Ovary (tissue), 9 donors: ENCODE results near the gene DPP3. TPM values are rescaled to one million over a fixed set of nuclear protein-coding genes. Genes with fewer than 3 reads are reported as not detected.
"Not testable (repeated sequence)": the region's sequence is repeated elsewhere in the genome, so short reads cannot be mapped to it uniquely, and the experiment has no call there.

ENCODE experiments used
- DNase-seq, 5 donors: peaks; one replicate each; pipeline ENCODE4 v3.0.0-alpha.2; 2019 to 2020
- H3K27ac ChIP-seq, 2 donors: fragments of 200-600 bp; one replicate each; pipeline versions ENCODE4 v1.5.1 to v1.8.0; 2019 to 2022
- H3K27me3 ChIP-seq: fragments of 200-600 bp; one replicate; pipeline ENCODE4 v1.8.0; 2022
- H3K36me3 ChIP-seq: fragments of 200-600 bp; sonication (generic); one replicate; pipeline ENCODE4 v1.5.1; 2019
- H3K4me1 ChIP-seq: one replicate; pipeline ENCODE4 v1.8.1; 2013; ENCODE audit warnings: mild to moderate bottlenecking, moderate library complexity; ENCODE audit not compliant: insufficient read depth
- H3K4me3 ChIP-seq: fragments of 200-600 bp; sonication (generic); one replicate; pipeline ENCODE4 v1.5.1; 2017
- H3K9me3 ChIP-seq, 2 donors: fragments of 200-600 bp in 1 of 2; sonication (generic) in 1 of 2; one replicate each; pipeline versions ENCODE4 v1.5.1 to v1.8.1; 2013 to 2019; ENCODE audit warnings: mild to moderate bottlenecking in 1 of 2, moderate library complexity in 1 of 2
- EP300 ChIP-seq: sonication (generic); formaldehyde crosslinking; IDR thresholded peaks from one replicate; pipeline ENCODE4 v1.6.1; 2017; ENCODE audit warnings: antibody characterized with exemption
- POLR2A ChIP-seq: fragments of 450-650 bp; IDR thresholded peaks from one replicate; pipeline ENCODE4 v1.6.1; 2017; ENCODE audit warnings: antibody characterized with exemption, mild to moderate bottlenecking, moderate library complexity
- WGBS, 3 donors: extraction: QIAGEN DNeasy Blood & Tissue Kit in 1 of 3; methylation state at CpG; one replicate each; pipeline versions ENCODE4 v1.1.5 to v1.1.7; 2013 to 2017; 5-methylcytosine and 5-hydroxymethylcytosine counted together
- intact Hi-C, 4 donors: fragments of 100-400 bp; cut with DNase I; formaldehyde crosslinking; loops; one replicate each; pipeline versions ENCODE4 v1.11.0 to v1.15.1; 2022 to 2023
- polyA plus RNA-seq, 2 donors: library from polyadenylated mRNA; stranded (reverse); fragments of 200-250 nt in 1 of 2; fragments of 350-450 nt in 1 of 2; fragmentation: Illumina TruSeq in 1 of 2; extraction: RNeasy Lipid Tissue Mini Kit (QIAGEN cat#74804) in 1 of 2; gene quantifications; one replicate each; pipeline ENCODE4 v1.2.3, GENCODE V29; 2013 to 2014
- total RNA-seq, 7 donors: library from RNA; depleted of rRNA in 2 of 7; stranded (reverse); fragments of >200 nt in 2 of 7; fragmentation: NEBNext Ultra II Directional in 3 of 7; extraction: Animal tissue kit (Norgen Biotek cat#: 25700) in 3 of 7; gene quantifications; one replicate each; pipeline versions ENCODE4 v1.1.0 to v1.2.4, GENCODE V29; 2016 to 2023
- TF ChIP-seq, protein P1 (sequence below), 3 donors: fragments of 450-650 bp in 2 of 3; fragments of 200-600 bp in 1 of 3; IDR thresholded peaks; one replicate each; pipeline versions ENCODE4 v1.5.1 to v1.8.0; 2016 to 2022; ENCODE audit warnings: antibody characterized with exemption in 3 of 3, mild to moderate bottlenecking in 1 of 3
- donor health status: DM: no; HTN: no; CAD: no; lungs with moderate emphysema.
- donor health status: DM: no; HTN: no; CAD: no.
- donor health status: Bipolar disorder and iron deficiency.
- donor health status: DM: yes; HTN: yes; CAD: no.
- donor health status: DM: no; HTN: no; CAD: no.
- donor health status: DM: yes; HTN: yes; CAD: no.

Gene DPP3
- total and polyA plus RNA-seq, 9 donors: 6.5 to 19.3 (median 11.5) TPM

DNA sequence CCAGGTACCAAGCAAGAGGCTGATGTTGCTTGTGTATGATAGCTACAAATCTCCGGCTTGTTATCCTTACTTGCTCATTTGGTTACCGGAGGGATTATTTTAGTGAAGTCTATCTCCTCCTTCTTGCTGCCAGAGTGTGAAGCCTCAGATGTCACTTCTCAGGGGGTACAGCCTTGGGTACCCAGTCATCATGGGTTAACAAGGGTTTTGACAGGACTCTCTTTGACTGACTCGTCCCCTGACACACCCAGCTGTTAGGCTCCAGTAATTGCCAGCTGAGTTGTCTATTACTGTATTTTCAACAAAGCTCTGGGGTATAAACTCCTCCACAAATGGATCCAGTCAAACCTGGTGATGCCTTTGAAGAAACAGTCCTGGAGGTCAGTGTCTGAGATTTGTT lies 25.4 kb upstream of the DPP3 start:
- H3K36me3 ChIP-seq: no peaks in the 10 kb centered on the region
- H3K4me3 ChIP-seq: no peak overlapping the region
- DNase-seq: no peak
- H3K4me1 ChIP-seq: no peaks in the 10 kb centered on the region
- TF ChIP-seq, protein P1, sequence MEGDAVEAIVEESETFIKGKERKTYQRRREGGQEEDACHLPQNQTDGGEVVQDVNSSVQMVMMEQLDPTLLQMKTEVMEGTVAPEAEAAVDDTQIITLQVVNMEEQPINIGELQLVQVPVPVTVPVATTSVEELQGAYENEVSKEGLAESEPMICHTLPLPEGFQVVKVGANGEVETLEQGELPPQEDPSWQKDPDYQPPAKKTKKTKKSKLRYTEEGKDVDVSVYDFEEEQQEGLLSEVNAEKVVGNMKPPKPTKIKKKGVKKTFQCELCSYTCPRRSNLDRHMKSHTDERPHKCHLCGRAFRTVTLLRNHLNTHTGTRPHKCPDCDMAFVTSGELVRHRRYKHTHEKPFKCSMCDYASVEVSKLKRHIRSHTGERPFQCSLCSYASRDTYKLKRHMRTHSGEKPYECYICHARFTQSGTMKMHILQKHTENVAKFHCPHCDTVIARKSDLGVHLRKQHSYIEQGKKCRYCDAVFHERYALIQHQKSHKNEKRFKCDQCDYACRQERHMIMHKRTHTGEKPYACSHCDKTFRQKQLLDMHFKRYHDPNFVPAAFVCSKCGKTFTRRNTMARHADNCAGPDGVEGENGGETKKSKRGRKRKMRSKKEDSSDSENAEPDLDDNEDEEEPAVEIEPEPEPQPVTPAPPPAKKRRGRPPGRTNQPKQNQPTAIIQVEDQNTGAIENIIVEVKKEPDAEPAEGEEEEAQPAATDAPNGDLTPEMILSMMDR (IDR thresholded peaks at IDR 0.05): no peak
- no peak for TF ChIP-seq EP300
- no peak for TF ChIP-seq POLR2A
- intact Hi-C loops: no loop called here
- H3K9me3 ChIP-seq: no peaks in the 10 kb centered on the region
- no peak overlapping the region for H3K27ac ChIP-seq
- WGBS, 3 donors: 16 to 38% (median 29%) methylated on average over 3 of the region's 3 CpGs
- H3K27me3 ChIP-seq: no peaks in the 10 kb centered on the region

DNA sequence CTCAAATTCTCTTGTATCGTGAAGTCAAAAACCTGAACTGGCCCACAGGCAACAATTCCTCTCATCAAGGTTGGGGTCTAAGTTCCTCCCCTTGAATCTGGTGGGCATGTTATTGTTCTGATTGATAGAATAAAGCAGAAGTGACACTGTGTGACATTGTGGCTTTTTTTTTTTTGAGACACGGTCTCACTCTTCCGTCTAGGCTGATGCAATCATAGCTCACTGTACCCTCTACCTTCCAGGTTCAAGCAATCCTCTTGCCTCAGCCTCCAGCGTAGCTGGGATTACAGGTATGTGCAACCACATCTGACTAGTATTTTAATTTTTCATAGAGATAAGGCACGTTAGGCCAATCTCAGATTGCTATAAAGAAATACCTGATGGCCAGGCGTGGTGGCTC lies 22.4 kb upstream of the DPP3 start:
- no peak for DNase-seq
- no peaks in the 10 kb centered on the region for H3K4me1 ChIP-seq
- H3K36me3 ChIP-seq: no peaks in the 10 kb centered on the region
- 85 to 92% (median 87%) methylated on average over 6 of the region's 6 CpGs for WGBS, 3 donors
- no peak overlapping the region for H3K27ac ChIP-seq
- no peak for TF ChIP-seq EP300
- TF ChIP-seq, protein P1 (IDR thresholded peaks at IDR 0.05): no peak
- TF ChIP-seq POLR2A: no peak
- no peak overlapping the region for H3K4me3 ChIP-seq
- H3K9me3 ChIP-seq: no peaks in the 10 kb centered on the region
- intact Hi-C loops: no loop called here
- no peaks in the 10 kb centered on the region for H3K27me3 ChIP-seq

GRCh38 chr11:66459138-66459778 lies 21.0 kb upstream of the DPP3 start:
- H3K27ac ChIP-seq: no peak overlapping the region
- WGBS, 3 donors: 54 to 69% (median 67%) methylated on average over 5 of the region's 5 CpGs
- DNase-seq: no peak

GRCh38 chr11:66462010-66462409 lies 18.2 kb upstream of the DPP3 start:
- intact Hi-C loops: no loop called here
- no peaks in the 10 kb centered on the region for H3K4me1 ChIP-seq
- DNase-seq: no peak

More at GRCh38 chr11:66459138-66459778, 21.0 kb upstream of the DPP3 start:
- TF ChIP-seq POLR2A: no peak
- Histone ChIP-seq H3K4me3 (no peak overlapping the region), H3K27me3 (no peaks in the 10 kb centered on the region), H3K4me1 (no peaks in the 10 kb centered on the region), H3K36me3 (no peaks in the 10 kb centered on the region), H3K9me3 (no peaks in the 10 kb centered on the region)
- intact Hi-C loops: no loop called here

GRCh38 chr11:66462911-66463310 lies 17.3 kb upstream of the DPP3 start:
- H3K4me1 ChIP-seq: no peaks in the 10 kb centered on the region
- H3K36me3 ChIP-seq: no peaks in the 10 kb centered on the region
- intact Hi-C loops: no loop called here
- H3K9me3 ChIP-seq: no peaks in the 10 kb centered on the region
- WGBS, 3 donors: 93 to 95% (median 93%) methylated on average over 3 of the region's 3 CpGs
- no peak overlapping the region for H3K4me3 ChIP-seq
- H3K27ac ChIP-seq: no peak overlapping the region
- TF ChIP-seq, protein P1 (IDR thresholded peaks at IDR 0.05): no peak
- no peak for TF ChIP-seq EP300
- TF ChIP-seq POLR2A: no peak
- no peak for DNase-seq
- H3K27me3 ChIP-seq: no peaks in the 10 kb centered on the region

More at GRCh38 chr11:66462010-66462409, 18.2 kb upstream of the DPP3 start:
- no peaks in the 10 kb centered on the region for H3K27me3 ChIP-seq
- H3K4me3 ChIP-seq: no peak overlapping the region
- no peak overlapping the region for H3K27ac ChIP-seq
- no peaks in the 10 kb centered on the region for H3K9me3 ChIP-seq
- TF ChIP-seq POLR2A (no peak), EP300 (no peak)
- TF ChIP-seq, protein P1 (IDR thresholded peaks at IDR 0.05): no peak
- H3K36me3 ChIP-seq: no peaks in the 10 kb centered on the region

- H3K27ac ChIP-seq, intact Hi-C loops, H3K27me3 ChIP-seq, H3K36me3 ChIP-seq, H3K9me3 ChIP-seq, H3K4me1 ChIP-seq, H3K4me3 ChIP-seq, DNase-seq: not testable (repeated sequence)
- WGBS, 3 donors: 85 to 90% (median 87%) methylated on average over 5 of the region's 5 CpGs
Measured at GRCh38 chr11:66464116-66464515, 16.1 kb upstream of the DPP3 start.
